SK-N-SH treated with all-trans-retinoic acid at 6 μM for 48 hours (cell line): Measurements from ENCODE around the gene CADM1.

Experiments used
- ATAC-seq: fragments of 200-7000 bp; cut with Tn5 transposase; 3 replicates; pipeline ENCODE4 v1.9.1; 2020; ENCODE audit warnings: mild to moderate bottlenecking, moderate library complexity
- BACH2 ChIP-seq: fragments of 250-450 bp; sonication (Bioruptor Pico); IDR thresholded peaks from 2 replicates; pipeline ENCODE4 v1.9.0; 2021; ENCODE audit warnings: mild to moderate bottlenecking, borderline replicate concordance
- CREB5 ChIP-seq: fragments of 250-450 bp; sonication (Bioruptor Pico); IDR thresholded peaks from 2 replicates; pipeline ENCODE4 v1.5.1; 2020; ENCODE audit warnings: low read depth, mild to moderate bottlenecking, moderate library complexity
- CSRNP3 ChIP-seq: fragments of 250-450 bp; sonication (Bioruptor Pico); IDR thresholded peaks from 2 replicates; pipeline ENCODE4 v1.5.1; 2021; ENCODE audit warnings: mild to moderate bottlenecking, moderate library complexity
- ESRRG ChIP-seq: fragments of 250-450 bp; sonication (Bioruptor Pico); IDR thresholded peaks from 2 replicates; pipeline ENCODE4 v1.6.1; 2021; ENCODE audit warnings: mild to moderate bottlenecking
- GLIS3 ChIP-seq: fragments of 250-450 bp; sonication (Bioruptor Pico); IDR thresholded peaks from 2 replicates; pipeline ENCODE4 v1.5.0; 2020; ENCODE audit warnings: mild to moderate bottlenecking, moderate library complexity
- ISL1 ChIP-seq: fragments of 250-450 bp; sonication (Bioruptor Pico); IDR thresholded peaks from 2 replicates; pipeline ENCODE4 v2.1.2; 2022; ENCODE audit warnings: mild to moderate bottlenecking, moderate library complexity
- OSR1 ChIP-seq: fragments of 250-450 bp; sonication (Bioruptor Pico); IDR thresholded peaks from 2 replicates; pipeline ENCODE4 v1.8.0; 2022; ENCODE audit warnings: moderate library complexity, mild to moderate bottlenecking, inconsistent platforms
- PATZ1 ChIP-seq: fragments of 250-450 bp; sonication (Bioruptor Pico); IDR thresholded peaks from 2 replicates; pipeline ENCODE4 v1.8.0; 2020; ENCODE audit warnings: mild to moderate bottlenecking, moderate library complexity, borderline replicate concordance
- POU6F1 ChIP-seq: fragments of 250-450 bp; sonication (Bioruptor Pico); IDR thresholded peaks from 2 replicates; pipeline ENCODE4 v1.8.0; 2021; ENCODE audit warnings: low read depth, mild to moderate bottlenecking, moderate library complexity, borderline replicate concordance
- PPARA ChIP-seq: fragments of 250-450 bp; sonication (Bioruptor Pico); IDR thresholded peaks from 2 replicates; pipeline ENCODE4 v1.5.0; 2020; ENCODE audit warnings: mild to moderate bottlenecking, borderline replicate concordance
- RARB ChIP-seq: fragments of 250-450 bp; sonication (Bioruptor Pico); IDR thresholded peaks from 2 replicates; pipeline ENCODE4 v1.8.0; 2021; ENCODE audit warnings: mild to moderate bottlenecking, moderate library complexity
- SNAI2 ChIP-seq: fragments of 250-450 bp; sonication (Bioruptor Pico); IDR thresholded peaks from 2 replicates; pipeline ENCODE4 v1.5.0; 2020; ENCODE audit warnings: mild to moderate bottlenecking, moderate library complexity
- TCF4 ChIP-seq: fragments of 250-450 bp; sonication (Bioruptor Pico); IDR thresholded peaks from 2 replicates; pipeline ENCODE4 v1.8.0; 2021; ENCODE audit warnings: mild to moderate bottlenecking, moderate library complexity, borderline replicate concordance
- TOX ChIP-seq: fragments of 250-450 bp; sonication (Bioruptor Pico); IDR thresholded peaks from 2 replicates; pipeline ENCODE4 v1.8.0; 2021; ENCODE audit warnings: mild to moderate bottlenecking, moderate library complexity, borderline replicate concordance
- TSHZ2 ChIP-seq: fragments of 250-450 bp; sonication (Bioruptor Pico); IDR thresholded peaks from 2 replicates; pipeline ENCODE4 v1.5.0; 2020; ENCODE audit warnings: mild to moderate bottlenecking, moderate library complexity
- ZFP3 ChIP-seq: fragments of 250-450 bp; sonication (Bioruptor Pico); IDR thresholded peaks from 2 replicates; pipeline ENCODE4 v1.5.0; 2020; ENCODE audit warnings: mild to moderate bottlenecking, moderate library complexity
- ZFP30 ChIP-seq: fragments of 450-650 bp; formaldehyde crosslinking; IDR thresholded peaks from 2 replicates; pipeline ENCODE4 v1.5.0; 2022; ENCODE audit warnings: mild to moderate bottlenecking, moderate library complexity
- ZNF565 ChIP-seq: fragments of 450-650 bp; formaldehyde crosslinking; conservative IDR thresholded peaks from 2 replicates; pipeline ENCODE4 v1.5.0; 2020; ENCODE audit warnings: low read depth, mild to moderate bottlenecking, moderate library complexity
- ZNF70 ChIP-seq: fragments of 450-650 bp; formaldehyde crosslinking; IDR thresholded peaks from 2 replicates; pipeline ENCODE4 v1.5.0; 2020; ENCODE audit warnings: mild to moderate bottlenecking, moderate library complexity
- ZNF8 ChIP-seq: fragments of 450-650 bp; formaldehyde crosslinking; IDR thresholded peaks from 2 replicates; pipeline ENCODE4 v1.5.0; 2020; ENCODE audit warnings: mild to moderate bottlenecking, moderate library complexity

Gene CADM1

GRCh38 chr11:115267238-115267781 is 236.9 kb downstream of the CADM1 start:
- no peak for TF ChIP-seq ZNF8
- no peak for TF ChIP-seq BACH2
- no peak for TF ChIP-seq RARB (CRISPR knock-in tag)
- no peak for TF ChIP-seq ZNF565
- TF ChIP-seq PPARA (CRISPR knock-in tag) = no peak
- no peak for TF ChIP-seq ZFP30 (CRISPR knock-in tag)
- no peak for TF ChIP-seq ZFP3
- no peak for TF ChIP-seq OSR1
- TF ChIP-seq GLIS3 (CRISPR knock-in tag) = no peak
- TF ChIP-seq TOX (CRISPR knock-in tag) = no peak
- TF ChIP-seq POU6F1 (CRISPR knock-in tag) = no peak
- no peak for TF ChIP-seq TCF4 (CRISPR knock-in tag)
- no peak for TF ChIP-seq ESRRG (CRISPR knock-in tag)
- no peak for ATAC-seq

- TF ChIP-seq RARB (CRISPR knock-in tag) (no peak), ISL1 (CRISPR knock-in tag) (no peak), TCF4 (CRISPR knock-in tag) (no peak), SNAI2 (CRISPR knock-in tag) (no peak), CSRNP3 (CRISPR knock-in tag) (no peak), ESRRG (CRISPR knock-in tag) (no peak), ZNF8 (no peak), CREB5 (CRISPR knock-in tag) (no peak), ZNF70 (CRISPR knock-in tag) (no peak), POU6F1 (CRISPR knock-in tag) (no peak), ZNF565 (no peak), TSHZ2 (CRISPR knock-in tag) (no peak), BACH2 (no peak), ZFP3 (no peak), PATZ1 (no peak)
- no peak for ATAC-seq
These were observed 238.1 kb downstream of the CADM1 start for GRCh38 chr11:115266066-115266639.
